GM18873 (cell line): ENCODE results near the gene CECR2.
"Not testable (repeated sequence)": the region's sequence is repeated elsewhere in the genome, so short reads cannot be mapped to it uniquely, and the experiment has no call there.

Experiments
- ATAC-seq: cut with Tn5 transposase; IDR thresholded peaks from one replicate; pipeline ENCODE4 v1.9.1; 2021; ENCODE audit warnings: mild to moderate bottlenecking, moderate library complexity, moderate number of reproducible peaks; ENCODE audit not compliant: unreplicated experiment, low FRiP score

The CECR2 gene

DNA sequence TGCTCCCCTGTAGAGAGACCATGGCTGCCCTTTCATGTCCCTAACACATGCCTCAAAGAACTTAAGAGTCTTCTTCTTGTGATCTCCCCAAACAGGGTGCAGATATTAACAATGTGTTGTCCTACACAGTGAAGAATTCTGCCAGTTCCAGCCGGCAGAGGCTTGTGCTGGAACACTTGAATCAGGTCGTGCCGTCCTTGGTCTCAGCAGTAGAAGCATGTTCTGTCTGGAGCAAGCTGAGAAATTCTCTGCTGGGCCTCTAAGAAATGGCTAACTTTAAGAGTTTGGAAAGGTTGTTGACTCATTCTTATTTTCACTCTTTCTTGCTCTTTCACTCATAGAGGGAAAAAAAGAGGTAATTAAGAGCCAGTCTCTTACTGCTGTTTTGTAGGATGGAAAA lies 123.0 kb downstream of the CECR2 start:
- no peak for ATAC-seq

DNA sequence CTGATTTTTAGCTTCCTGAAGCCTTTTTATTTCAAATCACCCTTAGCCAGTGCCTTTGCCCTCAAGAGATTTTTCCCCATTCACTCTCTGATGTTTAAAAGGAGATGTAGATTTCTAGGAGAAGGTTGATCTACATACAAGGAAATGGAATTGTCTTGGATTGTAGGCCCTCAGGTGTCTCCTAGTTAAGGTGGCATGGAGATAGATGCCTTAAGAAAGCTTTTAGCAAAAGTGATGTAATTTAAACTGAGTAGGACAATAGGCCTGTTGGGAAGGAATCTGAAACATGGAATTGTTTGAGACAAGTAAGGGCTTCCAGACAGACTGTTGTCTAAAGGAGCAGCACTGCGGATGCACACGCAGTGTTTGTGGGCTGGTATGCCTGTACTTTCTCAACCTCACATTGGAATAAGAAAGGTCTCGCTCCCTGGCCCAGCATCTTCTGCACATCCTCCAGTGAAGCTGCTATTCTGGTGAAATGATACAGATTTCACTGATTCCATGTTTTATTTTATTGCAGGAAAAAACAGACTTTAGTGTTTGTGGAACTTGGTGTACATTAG lies 124.2 kb downstream of the CECR2 start:
- ATAC-seq: no peak

DNA sequence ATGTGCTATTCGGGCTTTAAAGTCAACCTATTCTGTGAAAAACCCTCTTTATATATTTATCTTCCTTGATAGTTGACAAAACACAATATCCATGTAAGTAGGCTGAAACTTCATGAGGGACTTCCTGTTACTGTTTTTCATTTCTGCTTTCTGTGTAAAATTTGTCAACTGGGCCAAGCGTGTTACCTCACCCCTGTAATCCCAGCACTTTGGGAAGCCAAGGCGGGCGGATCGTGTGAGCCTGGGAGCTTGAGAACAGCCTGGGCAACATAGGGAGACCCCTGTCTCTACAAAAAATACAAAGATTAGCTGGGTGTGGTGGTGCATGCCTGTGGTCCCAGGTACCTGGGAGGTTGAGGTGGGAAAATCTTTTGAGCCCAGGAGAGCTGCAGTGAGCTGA lies 127.6 kb downstream of the CECR2 start:
- ATAC-seq: no peak

DNA sequence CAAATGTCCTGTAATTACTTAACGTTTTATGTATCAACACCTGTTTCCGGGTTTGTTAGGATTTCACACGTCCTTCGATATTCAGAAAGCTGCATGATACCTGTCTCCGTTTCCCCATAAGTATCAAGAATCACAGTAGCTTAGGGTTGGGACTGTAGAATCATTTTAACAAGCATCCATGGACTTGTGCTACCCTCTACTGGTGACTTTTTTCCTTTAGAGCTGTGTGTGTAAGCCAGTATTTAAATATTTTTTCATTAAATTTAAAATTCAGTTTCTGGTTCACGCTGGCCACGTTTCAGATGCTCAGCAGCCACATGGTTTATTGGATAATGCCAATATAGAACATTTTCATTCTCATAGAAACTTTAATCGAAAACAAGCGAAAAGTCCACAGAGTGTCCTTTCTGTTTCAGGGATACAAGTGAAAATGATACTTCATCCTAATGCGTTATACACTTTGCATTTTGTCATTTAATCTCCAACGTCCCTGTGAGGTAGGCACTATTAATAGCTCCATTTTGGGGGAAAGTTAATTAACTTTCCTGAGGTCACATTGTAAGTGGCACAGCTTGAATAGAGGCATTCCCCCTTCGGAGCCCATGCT lies 132.5 kb downstream of the CECR2 start:
- ATAC-seq: no peak

DNA sequence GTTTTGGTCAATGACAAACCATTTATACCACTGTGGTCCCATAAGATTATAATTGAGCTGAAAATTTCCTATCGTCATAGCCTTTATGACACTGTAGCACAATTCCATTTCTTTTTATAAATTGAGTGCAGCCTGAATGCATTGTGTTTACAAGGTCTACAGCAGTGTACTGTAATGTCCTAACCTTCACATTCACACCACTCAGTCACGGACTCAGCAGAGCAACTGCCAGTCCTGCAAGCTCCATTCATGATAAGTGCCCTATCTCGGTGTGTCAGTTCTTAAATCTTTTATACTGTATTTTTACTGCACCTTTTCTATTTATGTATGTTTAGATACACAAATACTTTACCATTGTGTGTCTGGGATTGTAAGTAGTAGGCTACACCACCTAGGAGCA lies 138.8 kb downstream of the CECR2 start:
- ATAC-seq: no peak

DNA sequence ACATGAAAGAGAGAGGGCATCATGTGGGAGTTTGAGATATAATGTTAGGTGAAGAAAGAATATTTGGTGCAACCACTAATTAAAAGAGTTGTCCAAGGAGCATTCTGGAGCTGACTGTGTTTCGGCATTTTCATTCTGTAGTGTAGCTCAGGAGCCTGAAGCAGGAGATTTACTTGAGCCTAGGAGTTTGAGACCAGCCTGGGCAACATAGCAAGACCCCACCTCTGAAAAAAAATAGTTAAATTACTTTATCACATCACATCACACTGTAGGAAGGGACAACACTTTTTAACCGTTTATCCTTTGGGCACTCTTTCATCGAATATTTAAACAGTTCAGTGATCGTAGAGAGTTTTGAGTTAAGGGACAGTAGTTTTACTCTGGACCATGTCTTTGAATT lies 143.7 kb downstream of the CECR2 start:
- ATAC-seq: no peak

DNA sequence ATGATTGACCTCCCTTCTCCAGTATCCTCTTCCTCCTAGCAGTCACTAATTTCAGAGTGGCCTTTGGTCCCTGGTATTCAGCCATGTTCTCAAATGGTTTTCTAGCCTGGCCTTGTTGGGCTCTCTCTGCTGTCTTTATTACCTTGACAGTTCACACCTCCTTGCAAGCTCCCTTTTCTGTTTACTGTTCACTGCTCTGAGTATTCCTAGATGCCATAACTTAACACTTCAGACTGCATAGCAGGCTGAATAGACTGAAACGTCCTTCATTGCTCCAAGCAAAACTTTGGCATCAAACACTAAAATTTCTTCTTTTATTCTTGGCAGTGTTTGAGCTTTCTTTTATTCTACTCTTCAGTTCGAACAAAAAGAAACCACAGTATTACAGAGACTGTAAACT lies 144.4 kb downstream of the CECR2 start:
- ATAC-seq: no peak

DNA sequence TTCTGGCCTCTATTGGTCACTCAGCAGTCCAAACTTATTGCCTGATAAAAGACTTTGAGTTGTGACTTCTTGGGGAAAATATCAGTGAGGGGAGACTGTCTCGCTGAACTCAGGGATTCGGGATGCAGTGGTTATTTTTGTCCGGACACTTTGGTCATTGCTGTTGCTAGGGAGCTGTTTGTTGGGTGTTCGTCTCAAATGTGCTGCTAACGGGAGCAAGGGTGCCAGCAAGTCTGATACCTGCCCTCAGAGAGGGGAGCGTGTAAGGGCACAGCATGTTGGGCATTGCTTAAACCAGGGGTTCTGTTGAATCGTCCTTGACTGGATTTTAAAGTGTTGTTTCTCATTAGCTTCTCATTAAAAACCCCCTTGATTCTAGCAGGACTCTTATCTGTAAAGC lies 144.8 kb downstream of the CECR2 start:
- ATAC-seq: no peak

DNA sequence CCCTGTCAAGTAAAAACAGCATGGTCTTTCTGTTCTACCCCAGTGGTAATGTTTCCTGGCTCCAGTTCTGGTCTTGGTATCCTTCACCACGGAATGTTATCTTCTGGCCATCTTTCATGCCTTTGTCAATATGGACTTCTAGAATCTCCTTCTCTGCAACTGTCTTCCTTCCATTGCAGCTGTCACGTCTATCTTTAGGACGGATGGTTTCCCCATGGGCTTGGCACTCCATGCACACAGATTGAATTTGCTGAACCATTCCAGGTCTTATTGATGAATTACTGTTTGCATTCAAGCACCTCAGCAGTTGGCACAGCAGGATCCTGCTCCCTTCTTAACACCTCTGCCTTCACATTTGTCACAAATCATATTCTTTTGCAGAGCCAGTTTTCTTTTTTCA lies 149.1 kb downstream of the CECR2 start:
- no peak for ATAC-seq

DNA sequence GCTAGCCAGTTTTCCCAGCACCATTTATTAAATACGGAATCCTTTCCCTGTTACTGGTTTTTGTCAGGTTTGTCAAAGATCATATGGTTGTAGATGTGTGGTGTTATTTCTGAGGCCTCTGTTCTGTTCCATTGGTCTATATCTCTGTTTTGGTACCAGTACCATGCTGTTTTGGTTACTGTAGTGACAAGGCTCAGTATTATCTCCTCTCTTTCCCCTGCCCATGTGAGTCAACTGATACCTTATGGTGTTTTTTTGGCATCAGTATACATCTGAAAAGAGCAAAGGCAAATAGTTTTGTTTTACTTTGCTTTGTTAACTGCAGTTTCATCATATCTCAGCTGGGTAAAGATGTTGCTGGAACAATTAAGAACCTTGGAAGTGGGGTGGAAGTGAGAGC lies 152.7 kb downstream of the CECR2 start:
- not testable (repeated sequence) for ATAC-seq

DNA sequence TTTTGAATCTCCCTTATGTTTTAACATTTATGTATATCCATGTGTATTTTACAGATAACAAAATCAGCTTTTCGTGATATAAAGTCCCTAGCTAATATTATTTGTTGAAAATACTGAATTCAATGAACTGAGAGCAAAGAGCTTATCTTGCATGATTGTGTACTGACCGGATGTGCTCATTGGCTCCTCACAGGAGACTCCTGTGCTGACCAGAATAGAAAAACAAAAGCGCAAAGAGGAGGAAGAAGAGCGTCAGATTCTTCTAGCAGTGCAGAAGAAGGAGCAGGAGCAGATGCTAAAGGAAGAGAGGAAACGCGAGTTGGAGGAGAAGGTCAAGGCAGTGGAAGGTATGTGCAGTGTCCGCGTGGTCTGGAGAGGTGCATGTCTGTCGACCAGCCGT lies 154.7 kb downstream of the CECR2 start:
- ATAC-seq: no peak

DNA sequence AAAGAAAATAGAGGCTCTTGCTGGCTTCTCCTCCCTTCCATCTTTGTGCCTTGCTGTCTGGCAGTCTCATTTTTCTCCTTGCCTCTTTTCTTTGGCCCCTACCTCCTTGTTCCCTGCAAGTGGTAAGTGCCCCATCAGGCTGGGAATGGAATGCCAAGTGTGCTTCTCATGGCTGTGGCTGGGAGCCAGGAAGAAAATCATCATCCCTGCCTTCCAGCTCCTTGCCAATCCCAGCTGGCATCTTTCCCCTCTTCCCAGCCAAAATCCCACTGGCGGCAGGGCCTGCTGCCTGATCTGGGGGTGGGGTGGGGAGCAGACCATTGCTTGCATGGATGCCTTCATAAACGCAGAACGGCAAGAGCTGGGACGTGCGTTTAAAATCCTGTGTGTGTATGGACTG lies 167.0 kb downstream of the CECR2 start:
- no peak for ATAC-seq

DNA sequence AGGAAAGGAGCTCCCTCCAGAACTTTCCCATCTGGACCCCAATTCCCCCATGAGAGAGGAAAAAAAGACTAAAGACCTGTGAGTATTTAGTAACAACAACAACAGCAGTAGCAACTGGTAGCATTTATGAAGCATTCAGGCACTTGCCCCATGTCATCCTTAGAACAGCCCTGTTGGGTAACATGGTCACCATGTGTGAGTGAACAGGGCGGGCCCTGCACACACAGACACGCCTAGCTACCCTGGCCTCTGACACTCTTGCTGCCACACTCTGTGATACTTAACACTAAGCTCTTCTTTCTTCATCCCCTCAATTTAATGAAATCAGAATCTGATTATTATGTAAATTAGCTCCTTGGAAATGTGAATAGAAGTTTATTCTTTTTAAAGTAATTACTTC lies 167.9 kb downstream of the CECR2 start:
- no peak for ATAC-seq

DNA sequence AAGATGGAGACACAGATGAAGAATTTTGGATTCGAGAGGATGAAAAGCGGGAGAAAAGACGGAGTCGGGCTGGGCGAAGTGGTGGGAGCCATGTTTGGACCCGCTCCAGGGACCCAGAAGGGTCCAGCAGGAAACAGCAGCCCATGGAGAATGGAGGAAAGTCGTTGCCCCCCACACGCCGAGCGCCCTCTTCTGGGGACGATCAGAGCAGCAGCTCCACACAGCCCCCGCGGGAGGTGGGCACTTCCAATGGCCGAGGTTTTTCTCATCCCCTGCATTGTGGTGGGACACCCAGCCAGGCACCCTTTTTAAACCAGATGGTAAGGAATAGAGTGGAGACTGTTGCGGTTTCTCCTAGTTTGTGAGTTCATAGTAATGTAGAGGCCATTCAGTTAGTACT lies 171.2 kb downstream of the CECR2 start:
- no peak for ATAC-seq

DNA sequence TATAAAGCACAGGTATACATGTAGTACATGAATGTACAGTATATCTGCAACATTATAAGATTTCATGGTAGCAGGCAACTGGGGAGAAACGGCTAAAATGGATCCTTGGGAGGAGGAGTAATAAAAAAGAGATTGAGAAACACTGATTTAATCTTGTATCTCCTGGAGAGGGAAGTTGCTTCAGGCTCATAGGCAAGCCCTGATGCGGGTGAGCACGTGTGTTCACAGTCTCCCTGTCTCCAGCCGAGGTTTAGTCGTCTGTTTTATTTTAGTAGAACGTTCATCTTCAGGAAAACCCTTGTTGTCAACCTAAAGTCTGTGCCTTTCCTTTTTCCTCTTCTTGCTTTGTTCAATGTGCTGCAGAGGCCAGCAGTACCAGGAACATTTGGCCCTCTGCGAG lies 172.2 kb downstream of the CECR2 start:
- no peak for ATAC-seq

DNA sequence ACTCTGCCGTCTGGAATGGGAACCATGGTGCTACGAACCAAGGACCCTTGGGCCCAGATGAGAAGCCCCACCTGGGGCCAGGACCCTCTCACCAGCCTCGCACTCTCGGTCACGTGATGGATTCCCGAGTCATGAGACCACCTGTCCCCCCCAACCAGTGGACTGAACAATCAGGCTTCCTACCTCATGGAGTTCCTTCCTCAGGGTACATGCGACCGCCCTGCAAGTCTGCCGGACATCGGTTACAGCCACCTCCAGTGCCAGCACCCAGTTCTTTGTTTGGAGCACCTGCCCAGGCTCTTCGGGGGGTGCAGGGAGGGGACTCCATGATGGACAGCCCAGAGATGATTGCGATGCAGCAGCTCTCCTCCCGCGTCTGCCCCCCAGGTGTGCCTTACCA lies 173.2 kb downstream of the CECR2 start:
- ATAC-seq: no peak

DNA sequence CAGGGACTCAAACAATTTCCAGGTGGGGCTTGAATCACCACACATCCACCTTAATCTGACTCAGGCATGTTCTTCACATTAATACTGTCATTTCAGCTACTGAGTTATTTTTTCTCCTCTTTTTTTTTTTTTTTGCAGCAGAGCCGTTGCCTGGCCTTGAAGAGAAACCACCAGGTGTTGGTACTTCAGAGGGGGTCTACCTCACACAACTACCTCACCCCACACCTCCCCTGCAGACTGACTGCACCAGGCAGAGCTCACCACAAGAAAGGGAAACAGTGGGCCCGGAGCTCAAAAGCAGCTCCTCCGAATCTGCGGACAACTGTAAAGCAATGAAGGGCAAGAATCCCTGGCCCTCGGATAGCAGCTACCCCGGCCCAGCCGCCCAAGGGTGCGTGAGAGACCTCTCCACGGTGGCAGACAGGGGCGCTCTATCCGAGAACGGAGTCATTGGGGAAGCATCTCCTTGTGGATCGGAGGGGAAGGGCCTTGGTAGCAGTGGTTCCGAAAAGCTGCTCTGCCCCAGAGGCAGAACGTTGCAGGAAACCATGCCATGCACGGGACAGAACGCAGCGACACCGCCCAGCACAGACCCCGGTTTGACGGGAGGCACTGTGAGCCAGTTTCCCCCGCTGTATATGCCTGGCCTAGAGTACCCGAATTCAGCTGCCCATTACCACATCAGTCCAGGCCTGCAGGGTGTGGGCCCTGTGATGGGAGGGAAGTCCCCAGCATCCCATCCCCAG lies 178.9 kb downstream of the CECR2 start:
- no peak for ATAC-seq

DNA sequence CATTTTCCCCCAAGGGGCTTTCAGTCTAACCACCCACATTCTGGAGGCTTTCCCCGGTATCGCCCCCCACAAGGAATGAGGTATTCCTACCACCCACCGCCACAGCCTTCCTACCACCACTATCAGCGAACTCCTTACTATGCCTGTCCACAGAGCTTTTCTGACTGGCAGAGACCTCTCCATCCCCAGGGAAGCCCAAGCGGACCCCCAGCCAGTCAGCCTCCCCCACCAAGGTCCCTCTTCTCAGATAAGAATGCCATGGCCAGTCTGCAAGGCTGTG lies 179.4 kb downstream of the CECR2 start:
- ATAC-seq: no peak

DNA sequence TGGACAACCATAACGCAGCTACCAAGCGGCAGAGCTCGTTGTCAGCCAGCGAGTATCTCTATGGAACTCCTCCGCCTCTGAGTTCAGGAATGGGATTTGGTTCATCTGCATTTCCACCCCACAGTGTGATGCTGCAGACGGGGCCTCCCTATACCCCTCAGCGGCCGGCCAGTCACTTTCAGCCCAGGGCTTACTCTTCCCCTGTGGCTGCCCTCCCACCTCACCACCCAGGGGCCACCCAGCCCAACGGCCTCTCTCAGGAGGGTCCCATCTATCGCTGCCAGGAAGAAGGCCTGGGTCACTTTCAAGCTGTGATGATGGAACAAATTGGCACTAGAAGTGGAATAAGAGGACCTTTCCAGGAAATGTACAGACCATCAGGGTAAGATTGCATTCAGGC lies 179.9 kb downstream of the CECR2 start:
- ATAC-seq: no peak

DNA sequence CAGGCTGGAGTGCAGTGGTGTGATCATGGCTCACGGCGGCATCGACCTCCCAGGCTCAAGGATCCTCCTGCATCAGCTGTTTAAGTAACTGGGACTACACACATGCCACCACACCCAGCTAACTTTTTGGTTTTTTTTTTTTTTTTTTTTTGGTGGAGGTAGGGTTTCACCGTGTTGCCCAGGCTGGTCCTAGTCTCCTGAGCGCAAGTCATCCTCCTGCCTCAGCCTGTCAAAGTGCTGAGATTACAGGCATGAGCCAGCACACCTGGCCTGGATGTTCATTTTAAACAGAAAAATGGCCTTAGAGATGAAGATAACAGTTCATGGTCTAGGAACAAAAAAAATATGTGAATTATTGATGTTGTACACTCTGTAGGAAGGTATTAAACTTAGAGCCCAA lies 180.4 kb downstream of the CECR2 start:
- no peak for ATAC-seq

DNA sequence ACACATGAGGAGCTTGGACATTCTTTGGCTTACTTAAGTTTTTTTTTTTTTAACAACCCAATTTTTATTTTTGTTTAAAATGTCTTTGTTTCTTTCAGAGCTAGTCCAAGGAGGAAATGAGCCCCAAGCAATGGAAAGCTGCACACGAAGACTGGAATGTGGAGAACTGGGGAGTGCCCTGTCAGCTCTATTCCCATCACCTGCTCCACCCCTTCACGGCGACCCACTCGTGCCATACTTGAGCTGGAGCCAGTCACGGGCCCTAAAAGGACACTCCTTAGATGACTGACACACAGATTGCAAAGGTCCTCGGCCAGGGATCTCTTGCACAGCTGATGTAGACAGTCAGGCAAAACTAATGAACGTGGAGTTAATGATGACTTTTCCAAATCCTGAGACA lies 183.5 kb downstream of the CECR2 start:
- ATAC-seq: no peak

DNA sequence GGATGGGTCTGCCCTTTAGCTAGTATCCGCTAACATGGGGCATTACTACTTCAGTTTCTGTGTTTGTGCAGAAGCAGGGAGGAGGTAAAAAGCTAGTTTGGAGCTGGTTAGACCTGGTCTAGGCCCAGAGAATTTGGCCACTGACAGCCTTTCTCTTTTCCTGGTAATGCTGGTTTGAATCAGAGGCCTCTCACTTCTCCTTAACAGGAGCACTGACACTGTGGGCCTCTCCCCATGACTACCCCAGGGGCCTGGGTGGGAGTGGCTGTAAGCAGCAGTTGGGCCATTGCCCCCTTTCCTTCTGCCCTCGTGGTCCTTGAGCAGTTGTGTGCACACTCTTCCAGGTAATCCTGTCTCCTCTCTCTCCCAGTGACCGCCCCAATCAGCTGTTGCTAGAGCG lies 185.6 kb downstream of the CECR2 start:
- ATAC-seq: no peak
